Endothelial cell of umbilical vein (primary cell): Measurements from ENCODE around the gene NCAPG2. TPM values are rescaled to one million over a fixed set of nuclear protein-coding genes. Genes with fewer than 3 reads are reported as not detected.

Experiments used
- BruUV-seq: library from RNA; stranded (reverse); fragments of 400-500 nt; replicated peaks from 2 replicates; lab custom pipeline; 2021; lab: Mats Ljungman, UMichigan
- CTCF ChIA-PET: fragments of 300-600, 350-600 bp; sonication (Branson Sonifier 250); formaldehyde crosslinking; loops from one replicate; lab custom pipeline; 2021; ENCODE audit warnings: antibody characterized with exemption, inconsistent platforms; lab: Charles Lee
- POLR2A ChIA-PET: fragments of 300-600, 350-600 bp; sonication (Branson Sonifier 250); formaldehyde crosslinking; loops from one replicate; lab custom pipeline; 2021; ENCODE audit warnings: antibody characterized with exemption, inconsistent platforms; lab: Charles Lee
- DNase-seq: peaks from one replicate; pipeline ENCODE4 v3.0.0-alpha.2; 2011; ENCODE audit warnings: low read depth, low spot score
- FAIRE-seq: peaks from 2 replicates; lab custom pipeline; 2011; peaks lifted over from hg19 to GRCh38; lab: Jason Lieb, UNC
- H2AFZ ChIP-seq: 2 replicates; pipeline ENCODE4 v1.6.0; 2012; ENCODE audit warnings: low read depth, low read length, control low read depth, inconsistent platforms
- H3K27ac ChIP-seq: 2 replicates; pipeline ENCODE4 v1.5.1; 2011; ENCODE audit warnings: low read depth, mild to moderate bottlenecking, control low read depth, low read length, moderate library complexity; ENCODE audit not compliant: insufficient read depth
- H3K27me3 ChIP-seq, 2 experiments: 2 replicates each; pipeline versions ENCODE4 v1.6.0 to v1.6.1; 2011; ENCODE audit warnings: low read length in 2 of 2, mixed read lengths in 1 of 2; ENCODE audit not compliant: control insufficient read depth in 2 of 2, insufficient read depth in 2 of 2
- H3K36me3 ChIP-seq, 2 experiments: 2 replicates in 1 of 2; 3 replicates in 1 of 2; pipeline ENCODE4 v1.5.1; 2011; ENCODE audit warnings: low read length in 2 of 2, mild to moderate bottlenecking in 1 of 2, moderate library complexity in 1 of 2; ENCODE audit not compliant: control insufficient read depth in 2 of 2, insufficient read depth in 2 of 2; ENCODE audit errors: extremely low read depth in 1 of 2
- H3K4me1 ChIP-seq: 3 replicates; pipeline ENCODE4 v1.5.1; 2011; ENCODE audit warnings: mild to moderate bottlenecking, low read length; ENCODE audit not compliant: control insufficient read depth, insufficient read depth; ENCODE audit errors: extremely low read depth
- H3K4me2 ChIP-seq: 2 replicates; pipeline ENCODE4 v1.6.1; 2011; ENCODE audit warnings: low read length, control low read depth, mixed read lengths; ENCODE audit not compliant: insufficient read depth
- H3K4me3 ChIP-seq, 3 experiments: fragments of 200-600 bp in 1 of 3; sonication (generic), shearing (Covaris generic) in 1 of 3; replicated peaks in 1 of 3; 2 replicates each; pipeline ENCODE4 v1.5.1; 2011 to 2016; ENCODE audit warnings: control low read depth in 3 of 3, low read length in 3 of 3, mild to moderate bottlenecking in 2 of 3, inconsistent platforms in 1 of 3, low read depth in 1 of 3, moderate library complexity in 1 of 3; ENCODE audit not compliant: insufficient read depth in 1 of 3
- H3K79me2 ChIP-seq: 2 replicates; pipeline ENCODE4 v1.6.0; 2012; ENCODE audit warnings: low read length, inconsistent platforms; ENCODE audit not compliant: control insufficient read depth, insufficient read depth
- H3K9ac ChIP-seq: replicated peaks from 2 replicates; pipeline ENCODE3; 2011; ENCODE audit warnings: low read length, control low read depth; ENCODE audit not compliant: insufficient read depth; ENCODE audit errors: extremely low read depth
- H3K9me1 ChIP-seq: replicated peaks from 3 replicates; pipeline ENCODE4 v1.6.0; 2011; ENCODE audit warnings: mild to moderate bottlenecking, low read length; ENCODE audit not compliant: control insufficient read depth, insufficient read depth; ENCODE audit errors: extremely low read depth
- H3K9me3 ChIP-seq: replicated peaks from 2 replicates; pipeline ENCODE4 v1.5.1; 2012; ENCODE audit warnings: low read length, inconsistent platforms; ENCODE audit not compliant: control insufficient read depth, insufficient read depth
- H4K20me1 ChIP-seq: replicated peaks from 2 replicates; pipeline ENCODE3; 2011; ENCODE audit warnings: mild to moderate bottlenecking, low read length; ENCODE audit not compliant: control insufficient read depth, insufficient read depth; ENCODE audit errors: extremely low read depth
- EZH2 ChIP-seq: IDR thresholded peaks from 2 replicates; pipeline ENCODE4 v1.6.1; 2012; ENCODE audit warnings: borderline replicate concordance, low read depth, mild to moderate bottlenecking, moderate library complexity, low read length, inconsistent platforms; ENCODE audit not compliant: severe bottlenecking
- FOS ChIP-seq: IDR thresholded peaks from 2 replicates; pipeline ENCODE4 v1.6.1; 2011; ENCODE audit warnings: mild to moderate bottlenecking, low read length, moderate library complexity, borderline replicate concordance; ENCODE audit not compliant: insufficient read depth
- GATA2 ChIP-seq: IDR thresholded peaks from 2 replicates; pipeline ENCODE4 v1.7.0; 2011; ENCODE audit warnings: low read depth, mild to moderate bottlenecking, moderate library complexity, mixed read lengths, low read length; ENCODE audit not compliant: insufficient read length, insufficient read depth
- JUN ChIP-seq: IDR thresholded peaks from 2 replicates; pipeline ENCODE4 v1.6.1; 2011; ENCODE audit warnings: borderline replicate concordance, low read depth; ENCODE audit not compliant: insufficient read length, insufficient read depth
- MYC ChIP-seq: IDR thresholded peaks from one replicate; pipeline ENCODE4 v1.6.1; 2011; ENCODE audit warnings: mild to moderate bottlenecking, low read depth, low read length
- POLR2AphosphoS5 ChIP-seq: IDR thresholded peaks from 2 replicates; pipeline ENCODE4 v1.6.1; 2012; ENCODE audit warnings: low read depth, mild to moderate bottlenecking, control low read depth, low read length, moderate library complexity; ENCODE audit not compliant: insufficient read depth
- dilution Hi-C: fragments of 300-500 bp; cut with MboI; formaldehyde crosslinking; loops from one replicate; pipeline ENCODE4 v1.15.0; 2019; ENCODE audit warnings: low sequenced_read_pairs; ENCODE audit not compliant: extremely low pct_ligation_motif_present
- intact Hi-C: fragments of 100-400 bp; cut with micrococcal nuclease; formaldehyde crosslinking; loops from one replicate; pipeline ENCODE4 v1.10.0; 2022
- polyA plus RNA-seq, 4 experiments: library from polyadenylated mRNA; depleted of rRNA in 3 of 4; stranded (reverse) in 3 of 4; unstranded in 1 of 4; fragments of >200 nt; gene quantifications; 2 replicates each; pipeline versions ENCODE4 v1.2.1 to v1.2.3, GENCODE V29; 2011 to 2012; ENCODE audit warnings: missing spikeins in 1 of 4
- total RNA-seq: library from RNA; stranded (reverse); gene quantifications from 2 replicates; pipeline ENCODE4 v1.2.3, GENCODE V29; 2021

Gene NCAPG2
- total and polyA plus RNA-seq, 2 donors (not counting 3 experiments of a cell fraction or from before 2014, with no cell fraction given): 19.2 to 62.3 TPM

GRCh38 chr7:158584407-158584806 lies 120.2 kb downstream of the NCAPG2 start:
- Histone ChIP-seq H3K4me2 (no peak overlapping the region), H3K27ac (no peak overlapping the region), H2AFZ (no peak overlapping the region), H3K9ac (no peak overlapping the region), H3K9me3 (no peaks in the 10 kb centered on the region), H3K4me3 (no peak overlapping the region), H3K36me3 (no peaks in the 10 kb centered on the region), H4K20me1 (no peaks in the 10 kb centered on the region), H3K4me1 (no peaks in the 10 kb centered on the region), H3K79me2 (no peaks in the 10 kb centered on the region), H3K27me3 (peaks cover 10 to 22% of the 10 kb centered on the region in 2 experiments), H3K9me1 (no peaks in the 10 kb centered on the region)
- dilution Hi-C loops (no loop called here), intact Hi-C loops (no loop called here)
- POLR2A ChIA-PET: no interaction called here
- DNase-seq (no peak), FAIRE-seq (no peak)
- BruUV-seq: no TSS peak
- TF ChIP-seq MYC (no peak), JUN (no peak), POLR2AphosphoS5 (no peak), GATA2 (no peak), EZH2 (no peak), FOS (no peak)
- CTCF ChIA-PET: no interaction called here

GRCh38 chr7:158583810-158584209 lies 120.8 kb downstream of the NCAPG2 start:
- H3K36me3 ChIP-seq: no peaks in the 10 kb centered on the region
- H3K27ac ChIP-seq: no peak overlapping the region
- dilution Hi-C loops (no loop called here), intact Hi-C loops (no loop called here)
- no peaks in the 10 kb centered on the region for H3K9me3 ChIP-seq
- no peak for FAIRE-seq
- no peak overlapping the region for H3K4me3 ChIP-seq
- TF ChIP-seq EZH2: no peak
- no peaks in the 10 kb centered on the region for H4K20me1 ChIP-seq
- no peaks in the 10 kb centered on the region for H3K9me1 ChIP-seq
- H3K27me3 ChIP-seq: peaks cover 9 to 21% of the 10 kb centered on the region in 2 experiments
- DNase-seq: no peak
- no peak overlapping the region for H2AFZ ChIP-seq
- no TSS peak for BruUV-seq
- H3K4me2 ChIP-seq: no peak overlapping the region
- CTCF ChIA-PET: no interaction called here
- H3K4me1 ChIP-seq: no peaks in the 10 kb centered on the region
- POLR2A ChIA-PET: no interaction called here
- no peak overlapping the region for H3K9ac ChIP-seq
- no peaks in the 10 kb centered on the region for H3K79me2 ChIP-seq
